NCI-H1930 (cell line): ENCODE data around the gene TBC1D22A.

Source experiments
- DNase-seq, 2 experiments: peaks; one replicate each; lab custom pipeline; 2025; lab: John Stamatoyannopoulos, UW

The TBC1D22A gene

DNA sequence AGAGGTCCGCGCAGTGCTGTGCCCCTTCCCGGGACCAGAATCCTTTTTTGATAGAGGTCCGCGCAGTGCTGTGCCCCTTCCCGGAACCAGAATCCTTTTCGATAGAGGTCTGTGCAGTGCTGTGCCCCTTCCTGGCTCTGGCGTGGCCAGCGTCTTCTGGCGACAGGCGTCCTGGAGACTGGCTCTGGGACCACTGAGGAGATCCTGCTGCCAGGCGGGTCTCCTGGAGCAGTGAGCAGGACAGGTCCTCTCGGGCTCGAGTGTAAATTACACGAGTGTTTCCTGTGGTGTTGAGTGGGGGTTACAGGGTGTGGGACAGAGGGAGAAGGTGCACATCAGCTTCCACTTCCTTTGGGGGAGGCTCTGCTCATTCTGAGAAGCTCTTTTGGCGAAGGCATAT lies 98.1 kb downstream of the TBC1D22A start:
- no peak for DNase-seq

DNA sequence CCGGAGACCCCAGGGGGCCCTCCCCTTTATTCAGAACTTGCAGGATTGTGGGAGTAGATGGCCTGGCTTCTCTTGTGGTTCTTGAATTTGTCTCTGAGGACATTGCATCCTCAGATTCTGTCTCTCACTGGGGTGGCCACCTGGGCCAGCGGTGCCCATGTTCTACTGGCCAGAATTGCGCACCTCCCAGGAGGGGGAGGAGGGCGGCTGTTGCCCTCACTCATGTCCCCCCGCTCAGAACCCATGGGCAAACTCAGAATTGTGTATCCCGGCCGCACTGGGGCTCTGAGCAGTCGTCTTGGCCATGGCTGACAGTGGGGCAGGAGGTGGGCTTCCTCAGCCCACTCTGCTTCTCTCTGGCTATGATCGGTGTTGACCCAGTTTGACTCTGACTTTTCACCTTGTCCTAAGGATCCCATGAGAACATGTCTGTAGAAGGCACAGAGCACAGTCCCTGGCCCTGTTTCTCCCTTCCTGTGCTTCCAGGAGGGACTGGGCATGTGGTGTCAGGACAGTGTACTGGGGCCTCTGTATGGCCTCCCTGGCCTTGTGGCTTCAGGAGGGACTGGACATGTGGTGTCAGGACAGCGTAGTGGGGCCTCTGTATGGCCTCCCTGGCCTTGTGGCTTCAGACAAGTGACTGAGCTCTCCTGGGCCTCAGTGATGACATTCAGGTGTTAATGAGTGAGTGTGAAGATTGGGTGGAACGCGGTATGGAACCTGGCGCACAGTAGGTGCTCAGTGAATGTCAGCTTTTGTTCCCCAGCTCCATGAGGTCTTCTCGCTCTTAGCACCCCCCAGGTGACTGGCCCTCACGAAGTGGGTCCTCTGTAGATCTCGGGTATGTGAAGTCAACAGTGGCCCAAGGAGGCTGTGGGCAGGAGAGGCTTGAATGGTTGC lies 99.3 kb downstream of the TBC1D22A start:
- DNase-seq: no peak

DNA sequence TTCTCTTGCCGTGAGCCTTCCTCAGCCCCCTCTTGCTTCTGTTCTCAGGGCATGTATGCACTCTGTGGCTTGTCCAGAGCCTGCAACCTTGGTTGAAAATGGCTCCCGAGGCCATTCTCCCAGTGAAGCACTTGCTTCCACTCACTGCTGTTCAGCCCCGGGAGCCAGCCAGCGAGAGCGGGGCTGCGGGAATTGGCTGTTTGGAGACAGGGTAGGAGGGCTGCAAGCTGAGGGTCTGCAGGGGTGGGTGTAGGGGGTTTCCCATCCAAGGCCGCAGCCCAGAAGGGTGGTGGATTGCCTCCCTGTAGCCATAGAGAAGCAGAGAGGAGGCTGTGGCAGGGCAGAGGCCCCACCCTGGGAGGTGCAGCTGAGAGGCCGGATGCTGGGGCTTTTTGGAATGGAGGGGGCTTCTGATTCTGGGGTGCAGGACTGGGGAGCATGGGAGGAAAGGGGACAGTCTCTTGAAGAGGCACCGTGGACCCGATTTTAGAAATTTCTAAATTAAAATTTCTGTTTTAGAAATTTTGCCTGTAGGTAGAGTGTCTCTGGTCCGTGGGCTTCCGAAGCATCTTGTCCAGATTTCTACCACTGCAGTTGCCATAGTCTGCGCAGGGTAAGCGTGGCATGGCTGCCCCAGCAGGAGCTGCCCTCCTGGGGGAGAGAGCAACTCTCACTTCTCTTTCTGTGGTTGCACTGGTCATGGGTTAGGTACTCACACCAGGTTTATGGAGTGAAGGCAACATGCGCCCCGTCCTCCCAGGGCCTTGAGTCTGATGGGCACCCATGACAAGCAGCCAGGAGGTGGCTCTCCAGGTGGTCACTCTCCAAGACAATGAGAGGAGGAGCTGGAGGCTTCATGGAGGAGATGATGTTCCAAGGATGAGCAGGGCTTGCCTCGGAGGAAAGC lies 100.2 kb downstream of the TBC1D22A start:
- DNase-seq: no peak

DNA sequence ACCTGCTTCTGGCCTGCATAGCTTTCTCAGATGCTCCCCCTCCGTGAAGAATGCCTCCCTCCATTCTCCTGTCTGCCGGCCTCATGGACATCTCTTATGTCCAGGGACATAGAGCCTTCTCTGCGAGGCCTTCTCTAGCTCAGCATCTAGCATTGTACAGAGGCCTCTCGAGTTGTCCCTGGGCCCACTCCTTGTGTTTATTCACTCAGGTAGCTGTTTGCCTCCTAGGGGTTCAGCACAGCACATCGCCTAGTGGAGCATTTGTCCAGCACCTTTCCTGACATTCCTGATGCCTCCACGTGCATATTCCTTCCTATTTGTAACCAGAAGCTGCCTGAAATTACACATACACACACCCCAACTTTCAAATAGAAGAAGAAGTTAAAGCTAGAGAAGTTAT lies 101.3 kb downstream of the TBC1D22A start:
- DNase-seq: no peak

DNA sequence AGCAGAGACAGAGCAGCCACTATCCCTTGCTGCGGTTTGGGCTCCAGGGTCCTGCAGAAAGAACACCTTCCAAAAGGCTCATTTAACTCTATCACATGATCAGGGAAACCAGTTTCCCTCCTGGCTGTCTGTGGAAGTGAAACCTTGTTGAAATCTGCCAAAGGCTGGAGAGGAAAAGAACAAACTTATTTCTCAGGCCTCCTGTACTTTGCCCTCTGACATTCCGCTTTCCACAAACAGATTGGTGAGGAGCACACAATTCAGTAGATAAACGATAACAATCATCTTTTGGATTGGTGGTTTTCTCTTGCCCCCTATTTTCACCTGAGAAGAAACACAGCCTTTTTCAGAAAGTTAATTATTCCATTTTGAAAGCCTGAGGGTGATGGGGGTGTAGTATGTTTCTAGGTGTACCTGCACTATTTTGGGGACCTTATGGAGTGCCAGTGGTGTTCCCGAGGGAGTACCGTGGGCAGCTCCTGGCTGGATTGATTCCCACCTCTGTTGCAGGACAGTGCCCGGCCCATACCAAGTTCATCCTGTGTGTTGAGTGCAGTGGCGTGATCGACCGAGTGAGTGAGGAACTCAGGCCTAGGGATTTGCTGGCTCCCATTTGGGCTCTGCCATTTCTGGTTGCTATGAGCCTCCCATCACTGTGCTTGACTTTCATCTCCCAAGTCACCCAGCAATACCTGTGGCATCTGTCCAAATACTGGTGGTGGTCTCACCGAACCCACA lies 102.0 kb downstream of the TBC1D22A start:
- DNase-seq: no peak

DNA sequence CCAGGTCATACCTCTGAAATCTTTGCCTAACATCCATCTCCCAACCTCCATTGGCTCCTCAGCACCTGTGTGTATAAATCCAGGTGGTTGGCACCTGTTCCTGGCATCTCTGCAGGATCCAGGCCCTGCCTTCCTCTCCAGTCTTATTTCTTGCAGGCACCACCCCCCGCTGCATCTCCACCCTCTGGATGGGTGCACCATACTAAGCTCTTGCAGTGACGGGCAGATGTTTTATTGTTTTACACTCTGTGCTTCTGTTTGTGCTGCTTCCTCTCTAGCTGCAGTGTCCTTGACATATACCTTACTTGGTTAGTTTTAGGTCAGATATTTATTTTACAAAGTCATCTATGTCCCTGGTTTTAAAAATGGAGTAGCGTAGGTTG lies 102.6 kb downstream of the TBC1D22A start:
- DNase-seq: no peak

DNA sequence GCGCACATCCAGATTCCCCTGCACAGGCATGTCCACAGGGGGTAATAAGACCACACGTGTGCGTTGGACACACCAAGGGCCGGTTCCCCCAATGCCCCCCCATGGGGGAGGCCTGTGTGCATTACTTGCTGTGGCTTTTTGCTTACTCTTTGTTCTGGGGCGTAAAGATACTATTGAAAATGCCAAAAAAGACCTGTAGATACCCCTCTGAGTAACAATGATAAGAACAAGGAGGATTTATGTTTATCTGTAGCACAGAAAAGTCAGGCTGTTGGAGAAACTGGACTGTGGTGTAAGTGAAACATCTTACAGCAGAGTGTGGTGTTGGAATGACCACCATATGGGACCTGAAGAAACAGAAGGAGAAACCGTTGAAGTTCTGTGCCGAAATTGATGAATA lies 103.2 kb downstream of the TBC1D22A start:
- no peak for DNase-seq

DNA sequence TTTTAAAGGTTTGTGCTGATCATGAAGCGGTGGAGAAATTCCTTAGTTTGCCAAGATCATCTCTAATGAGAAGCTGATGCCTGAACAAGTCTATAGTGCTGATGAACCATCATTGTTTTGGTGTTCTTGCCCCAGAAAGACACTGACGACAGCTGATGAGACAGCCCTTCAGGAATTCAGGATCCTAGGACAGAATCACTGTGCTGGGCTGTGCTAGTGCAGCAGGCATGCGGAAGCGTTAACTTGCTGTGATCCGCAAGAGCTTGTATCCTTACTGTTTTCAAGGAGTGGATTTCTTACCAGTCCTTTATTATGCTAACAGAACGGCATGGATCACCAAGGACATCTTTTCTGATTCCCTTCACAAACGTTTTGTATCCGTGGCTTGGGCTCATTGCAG lies 104.1 kb downstream of the TBC1D22A start:
- no peak for DNase-seq

DNA sequence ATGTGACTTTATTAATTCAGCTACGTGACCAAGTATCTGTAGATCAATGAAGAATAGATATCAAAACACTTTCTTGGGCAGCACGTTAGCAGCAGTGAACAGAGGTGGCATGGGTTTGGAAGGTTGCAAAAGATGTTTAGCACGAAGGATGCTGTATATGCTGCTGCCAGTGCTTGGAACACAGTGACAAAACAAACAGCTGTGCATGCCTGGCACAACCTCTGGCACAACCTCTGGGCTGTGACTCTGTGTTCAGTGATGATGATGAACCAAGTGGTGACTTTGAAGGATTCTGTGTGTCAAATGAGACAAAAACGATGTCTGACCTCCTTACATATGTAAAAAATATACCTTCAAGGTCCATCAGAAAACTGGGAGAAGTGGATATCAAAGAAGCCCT lies 104.7 kb downstream of the TBC1D22A start:
- DNase-seq: no peak

DNA sequence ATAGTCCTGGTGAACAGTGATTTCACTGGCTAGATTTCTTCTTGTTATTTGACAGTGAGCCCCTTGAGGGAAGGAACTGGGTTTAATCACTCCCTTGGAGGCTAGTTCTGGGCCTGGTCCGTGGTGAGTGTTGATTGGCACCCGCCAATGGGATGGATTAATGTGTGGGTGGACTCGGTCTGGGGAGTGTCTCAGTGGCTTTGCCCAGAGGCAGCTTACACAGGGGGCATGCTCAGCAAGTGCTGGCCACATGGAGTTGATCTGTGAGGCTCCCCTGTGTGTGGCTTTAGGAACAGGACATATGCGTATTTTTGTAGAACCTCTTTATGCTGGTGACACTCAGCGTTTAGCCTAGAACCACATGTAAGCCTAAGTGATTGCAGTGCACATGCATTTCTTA lies 106.9 kb downstream of the TBC1D22A start:
- no peak for DNase-seq

DNA sequence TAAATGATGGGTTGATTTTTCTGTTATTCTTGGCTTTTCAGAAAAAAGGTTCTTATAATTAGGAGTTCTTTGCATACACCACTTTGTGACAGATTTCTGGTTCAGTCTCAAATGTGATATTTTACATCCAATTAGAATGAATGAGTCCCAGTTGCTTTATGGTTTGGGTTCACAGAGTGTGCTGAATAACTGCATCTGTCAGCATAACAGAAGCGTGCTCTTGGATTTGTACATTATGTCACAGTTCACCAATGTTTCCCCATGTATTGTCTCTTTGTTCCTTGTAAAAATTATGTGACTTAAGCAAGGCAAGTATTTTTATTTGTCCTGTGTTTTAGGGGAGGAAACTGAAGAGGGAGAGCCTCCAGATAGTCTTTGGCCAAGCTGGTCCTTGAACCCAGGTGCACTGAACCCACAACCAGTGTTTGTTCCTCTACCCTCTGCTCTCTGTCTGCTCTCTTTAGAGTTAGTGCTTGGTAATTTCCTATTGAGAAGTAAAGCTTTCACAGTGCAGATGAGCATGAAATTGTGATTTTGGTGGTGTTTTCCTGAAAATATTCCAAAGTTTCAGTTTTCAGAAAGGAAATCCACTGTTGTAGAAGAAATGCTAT lies 107.5 kb downstream of the TBC1D22A start:
- no peak for DNase-seq

DNA sequence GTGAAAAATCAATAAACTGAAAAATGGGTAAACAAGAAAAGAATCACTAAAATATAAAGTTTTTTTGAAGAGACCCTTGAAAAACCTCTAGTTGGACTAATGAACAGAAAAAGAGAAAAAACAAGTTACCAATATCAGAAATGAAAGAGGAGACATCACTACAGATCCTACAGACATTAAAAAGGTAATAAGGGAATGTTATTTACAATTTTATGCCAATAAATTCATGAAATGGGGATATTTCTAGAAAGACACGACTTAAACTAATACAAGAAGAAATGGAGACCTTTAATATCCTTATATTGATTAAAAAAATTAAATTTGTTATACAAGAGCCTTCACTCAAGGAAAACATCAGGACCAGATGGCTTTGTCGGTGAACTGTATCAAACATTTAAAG lies 109.4 kb downstream of the TBC1D22A start:
- DNase-seq: no peak

DNA sequence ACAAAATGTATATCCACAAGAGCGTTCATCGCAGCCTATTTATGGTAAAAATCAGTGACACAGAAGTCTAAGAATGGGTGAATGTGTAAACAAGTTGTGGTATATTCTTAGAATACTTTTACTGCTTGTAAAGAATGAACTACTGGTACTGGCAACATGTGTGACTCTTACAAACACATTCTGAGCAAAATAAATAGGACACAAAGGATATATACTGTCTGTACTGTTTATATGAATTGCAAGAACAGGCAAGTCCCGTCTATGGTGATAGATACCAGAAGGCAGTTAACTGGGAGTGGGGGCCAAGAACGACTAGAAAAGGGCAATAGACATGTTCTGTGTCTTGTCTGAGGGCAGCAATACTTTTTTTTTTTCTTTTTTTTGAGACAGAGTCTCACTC lies 112.6 kb downstream of the TBC1D22A start:
- DNase-seq: no peak

DNA sequence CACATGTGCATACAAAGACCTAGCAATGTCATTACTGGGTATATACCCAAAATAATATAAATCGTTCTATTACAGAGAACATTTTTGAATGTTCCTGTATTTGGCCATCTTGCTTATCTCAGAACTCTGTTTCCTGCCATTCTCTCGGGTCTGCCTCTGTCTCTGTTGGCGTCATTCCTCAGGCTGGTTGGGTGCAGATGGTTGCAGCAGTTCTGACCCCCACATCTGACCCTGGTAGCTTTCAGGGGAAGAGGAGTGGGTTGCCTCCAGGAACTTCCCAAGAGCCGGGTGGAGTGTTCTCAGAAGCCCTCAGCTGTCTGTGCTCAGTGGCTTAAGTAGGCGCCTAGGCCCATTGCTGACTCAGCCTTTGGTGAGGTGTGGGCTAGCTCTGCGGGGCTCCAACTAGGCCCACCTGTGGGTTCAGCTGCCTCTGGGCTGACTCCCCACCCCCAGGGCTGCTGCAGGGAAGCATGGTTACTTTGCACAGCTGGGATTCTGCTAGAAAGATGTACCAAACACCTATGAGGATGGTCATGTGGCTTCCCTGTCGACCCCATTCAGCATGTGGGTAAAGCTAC lies 114.0 kb downstream of the TBC1D22A start:
- DNase-seq: no peak

DNA sequence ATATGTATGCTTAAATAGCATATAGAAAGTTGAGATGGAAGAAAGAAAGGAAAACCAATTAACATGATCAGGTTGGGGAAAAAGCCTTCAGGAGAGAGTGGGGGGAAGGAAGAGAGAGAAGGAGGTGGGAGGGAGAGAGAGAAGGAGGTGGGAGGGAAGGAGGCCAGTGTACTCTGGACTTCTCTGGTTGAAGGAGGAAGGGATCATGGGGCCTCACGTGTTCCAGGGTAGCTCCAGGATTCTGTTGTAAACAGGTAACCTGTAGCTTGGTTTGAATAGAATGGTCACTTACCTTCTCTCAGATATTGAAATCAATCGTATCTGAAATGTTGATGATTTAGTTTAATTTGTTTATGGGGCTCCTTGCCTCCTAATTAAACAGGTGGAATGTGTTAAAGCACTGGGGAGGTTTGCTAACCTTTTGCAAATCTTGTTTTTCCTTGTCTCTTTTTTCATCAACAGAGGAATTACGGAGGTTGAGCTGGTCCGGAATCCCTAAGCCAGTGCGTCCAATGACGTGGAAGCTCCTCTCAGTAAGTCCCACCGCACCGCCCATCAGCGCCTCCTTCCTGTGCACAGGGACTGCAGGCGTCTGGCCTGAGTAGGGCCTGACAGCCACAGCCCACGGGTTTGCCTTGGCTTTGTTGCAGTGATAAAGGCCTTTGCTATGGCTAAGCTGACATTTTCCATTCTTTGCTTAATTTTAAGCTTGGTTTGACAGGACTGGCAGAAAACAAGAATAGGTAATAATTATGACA lies 115.9 kb downstream of the TBC1D22A start:
- no peak for DNase-seq

DNA sequence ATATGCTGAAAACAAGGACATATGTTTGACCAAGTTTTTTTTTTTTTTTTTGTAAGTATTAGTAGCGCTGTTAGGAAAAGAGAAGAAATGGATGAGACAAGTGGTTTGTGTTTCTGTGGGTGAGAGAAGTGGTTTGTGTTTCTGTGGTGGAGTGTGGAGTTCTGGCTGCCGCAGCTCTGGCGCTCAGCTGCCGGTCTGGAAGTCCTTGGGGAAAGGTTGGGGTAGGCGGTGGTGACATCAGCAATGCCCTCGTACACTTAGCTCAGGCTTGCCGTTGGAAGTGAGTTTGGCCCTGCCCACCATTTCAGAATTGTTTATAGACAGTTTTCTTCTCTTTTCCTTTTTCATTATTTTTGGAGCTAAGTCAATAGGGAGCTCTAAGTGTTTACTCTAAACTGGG lies 116.6 kb downstream of the TBC1D22A start:
- DNase-seq: no peak

DNA sequence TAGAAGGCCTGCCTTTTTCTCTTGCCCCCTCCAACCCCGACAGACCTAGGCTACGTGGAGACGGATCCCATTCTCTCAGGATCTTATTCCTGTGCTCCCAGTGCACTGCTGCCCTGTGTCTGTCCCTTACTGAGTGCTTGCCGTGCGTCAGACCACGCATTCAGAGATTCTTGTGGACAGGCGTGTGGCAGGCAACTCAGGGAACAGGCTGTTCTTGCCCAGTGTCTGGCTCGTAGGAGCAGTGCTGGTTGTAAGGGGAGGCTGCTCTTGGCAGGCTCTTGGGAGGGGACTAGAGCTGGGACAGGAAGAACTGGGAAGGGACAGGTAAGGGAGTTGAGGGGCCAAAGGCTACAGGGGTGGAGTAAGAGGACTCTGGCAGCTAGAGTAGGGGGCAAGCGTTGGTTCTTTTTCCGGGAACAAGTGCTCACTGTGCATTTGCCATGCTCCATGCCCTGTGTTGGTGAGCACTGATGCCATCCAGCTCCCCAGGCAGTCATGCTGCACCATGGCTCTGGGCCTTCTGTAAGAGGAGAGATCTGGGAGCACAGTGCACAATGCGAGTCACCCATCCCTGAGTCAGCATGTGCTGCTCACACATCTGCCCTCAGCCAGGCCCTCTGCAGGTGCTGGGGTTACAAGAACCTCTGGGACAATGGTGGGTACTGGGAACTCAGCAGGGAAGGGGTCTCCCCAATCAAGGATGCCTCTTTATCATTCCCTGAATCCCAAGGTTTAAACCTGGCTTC lies 119.1 kb downstream of the TBC1D22A start:
- no peak for DNase-seq

DNA sequence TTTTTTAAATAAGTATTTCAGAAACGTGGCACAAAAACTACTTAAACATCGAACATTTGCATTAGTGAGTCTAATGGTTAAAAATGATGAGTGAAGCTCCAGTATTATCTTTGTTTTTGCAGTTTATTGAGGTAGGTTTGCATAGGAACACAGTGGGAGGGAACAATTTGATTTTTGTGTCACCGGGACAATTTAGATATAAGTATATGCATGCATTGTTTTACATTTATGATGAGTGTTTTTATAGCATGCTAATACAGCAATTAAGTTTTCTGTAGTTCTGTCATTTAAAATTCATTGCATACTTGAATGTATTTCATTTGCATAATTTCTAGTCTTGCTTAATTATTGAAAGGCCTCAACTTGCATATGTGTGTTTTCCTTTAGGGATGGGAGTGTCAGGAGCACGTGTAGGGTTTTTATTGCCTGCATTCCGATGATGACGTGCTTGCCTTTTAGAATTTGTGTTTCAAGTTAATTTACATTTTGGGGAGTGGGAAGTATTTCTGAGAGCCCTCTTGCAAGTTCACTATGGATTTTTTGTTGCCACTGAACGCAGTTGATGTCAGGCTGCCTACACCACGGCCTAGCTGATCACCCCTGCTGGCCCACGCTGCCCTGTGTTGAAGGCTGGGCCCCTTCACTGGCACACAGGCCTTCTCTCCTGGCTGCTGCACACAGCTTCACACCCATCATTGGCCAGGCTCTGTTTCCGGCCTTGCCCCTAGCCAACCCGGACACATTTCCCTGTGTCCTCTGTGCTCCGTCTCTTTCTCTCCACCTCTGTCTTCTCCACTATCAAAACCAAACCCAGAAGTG lies 120.9 kb downstream of the TBC1D22A start:
- no peak for DNase-seq

DNA sequence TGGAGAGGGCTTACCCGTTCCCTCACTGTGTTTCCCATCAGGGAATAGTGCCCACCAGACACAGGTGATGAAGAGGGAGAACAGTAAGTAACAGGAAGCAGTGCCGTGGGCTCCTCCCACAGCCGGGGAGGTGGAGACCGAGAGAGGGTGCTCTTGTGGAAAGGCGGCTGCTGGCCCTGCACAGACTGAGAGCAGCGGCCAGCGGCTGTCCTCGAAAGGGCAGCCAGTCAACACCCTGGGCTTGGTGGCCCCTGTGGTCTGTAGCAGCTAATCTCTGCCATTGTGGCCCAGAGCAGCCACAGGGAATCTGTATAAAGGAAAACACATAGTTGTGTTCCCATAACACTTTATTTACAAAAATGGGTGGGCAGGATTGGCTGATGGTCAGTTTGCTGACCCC lies 121.9 kb downstream of the TBC1D22A start:
- no peak for DNase-seq
